ENCODE measurements around the gene CALCOCO2. TPM values are rescaled to one million over a fixed set of nuclear protein-coding genes. Genes with fewer than 3 reads are reported as not detected.
"Not testable (repeated sequence)": the region's sequence is repeated elsewhere in the genome, so short reads cannot be mapped to it uniquely, and the experiment has no call there.

CALCOCO2 gene
- total RNA-seq, 2 experiments from 2014 or later, result 65.1 to 72.1 TPM

DNA sequence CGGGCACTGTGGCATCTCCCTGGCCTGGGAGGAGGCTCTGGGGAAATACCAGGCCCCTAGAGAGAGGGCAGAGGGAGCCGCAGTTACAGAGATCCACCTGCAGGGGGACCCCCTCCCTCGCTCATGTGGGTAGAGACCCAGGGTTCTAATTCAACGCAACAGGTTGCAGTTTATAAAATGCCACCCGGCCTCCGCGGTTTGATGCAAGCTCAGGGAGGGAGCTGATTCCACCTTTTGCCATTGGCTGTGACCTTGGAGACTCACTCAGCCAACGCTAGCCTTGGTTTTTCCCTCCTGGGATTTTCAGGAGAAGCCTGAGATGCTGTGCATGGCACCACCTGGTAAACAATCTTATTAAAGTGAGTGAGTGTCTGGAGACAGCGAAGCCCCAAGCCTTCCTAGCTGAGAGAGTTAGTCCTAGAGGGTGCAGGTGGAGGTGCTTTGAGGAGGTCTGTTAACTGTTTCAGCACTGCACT, 25.9 kb upstream of the CALCOCO2 start:
- H3K4me1 Mint-ChIP-seq (ENCODE audit: low read depth), result no peaks in the 10 kb centered on the region

DNA sequence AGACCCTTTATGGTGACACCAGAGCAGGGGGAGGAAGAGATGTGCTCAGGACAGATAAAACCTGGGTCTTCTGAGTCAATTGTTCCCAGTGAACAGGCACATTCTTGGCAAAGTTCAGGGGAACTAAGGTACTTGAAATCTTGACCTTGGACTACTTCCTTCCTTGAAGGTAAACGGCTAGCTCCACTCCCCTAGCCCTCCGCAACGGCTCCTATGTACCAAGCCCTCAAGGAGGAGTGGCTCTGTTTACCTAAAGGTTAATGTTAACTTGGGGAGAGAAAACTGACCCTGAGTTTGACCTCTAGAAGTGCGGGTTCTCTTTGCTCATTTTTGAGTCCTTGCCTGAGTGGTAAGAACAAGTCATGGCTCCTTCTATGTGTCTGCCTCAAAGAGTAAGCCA, 21.7 kb upstream of the CALCOCO2 start:
- POLR2A ChIA-PET, result no interaction called here
- DNase-seq, result no peak
- intact Hi-C loops (cut with micrococcal nuclease), result no loop called here

More for the DNA sequence above, 25.9 kb upstream of the CALCOCO2 start:
- Mint-ChIP-seq H3K27ac (no peak overlapping the region), H3K4me3 (no peak overlapping the region), H3K9me3 (no peaks in the 10 kb centered on the region), H3K36me3 (no peaks in the 10 kb centered on the region), H3K27me3 (peaks cover 10% of the 10 kb centered on the region)
- intact Hi-C loops (cut with micrococcal nuclease), result loop anchor here (1.0 kb wide), 2 partner anchors 74 to 227 kb away; no protein-coding TSS in a partner anchor
- peak; percentile 76 for DNase-seq
- ChIA-PET CTCF (interaction anchor here (0.6 to 18.4 kb wide), 24 partner anchors 8 to 1054 kb away, joined by 3 to 614 read pairs (median 4); partner anchors contain the start of gene ATP5MC1), POLR2A (no interaction called here)

DNA sequence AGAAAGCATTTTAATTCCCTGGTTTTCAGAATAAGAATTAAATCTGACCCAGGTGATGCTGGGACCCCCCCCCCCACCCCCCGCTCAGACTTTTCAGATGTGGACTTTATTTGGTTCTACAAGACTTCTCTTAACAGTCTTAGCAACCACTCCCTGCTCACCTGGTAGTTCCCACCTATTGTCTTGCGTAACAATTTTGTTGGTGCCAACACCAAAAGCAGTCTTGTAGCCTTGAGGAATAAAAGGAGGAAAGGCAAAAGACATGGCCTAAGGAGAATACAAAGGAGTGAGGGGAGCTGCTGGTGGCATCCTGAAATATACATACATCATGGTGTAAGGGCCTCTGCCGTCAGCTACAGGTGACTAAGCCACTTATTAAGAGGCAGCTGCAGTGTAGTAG, 18.8 kb upstream of the CALCOCO2 start:
- Mint-ChIP-seq H3K27ac (no peak overlapping the region), H3K4me3 (no peak overlapping the region), H3K36me3 (no peaks in the 10 kb centered on the region), H3K4me1 (ENCODE audit: low read depth) (peaks cover 13% of the 10 kb centered on the region), H3K9me3 (no peaks in the 10 kb centered on the region), H3K27me3 (peaks cover 30% of the 10 kb centered on the region)
- intact Hi-C loops (cut with micrococcal nuclease), result no loop called here
- ChIA-PET POLR2A (interaction anchor here (0.5 kb wide), 1 partner anchor 209 kb away, joined by 4 read pairs; no protein-coding TSS in a partner anchor), CTCF (interaction anchor here (0.6 to 18.4 kb wide), 6 partner anchors 8 to 134 kb away, joined by 3 to 614 read pairs (median 7); no protein-coding TSS in a partner anchor)
- no peak for DNase-seq

More for the DNA sequence above, 21.7 kb upstream of the CALCOCO2 start:
- no peak overlapping the region for H3K4me3 Mint-ChIP-seq
- peaks cover 8% of the 10 kb centered on the region for H3K27me3 Mint-ChIP-seq
- no peaks in the 10 kb centered on the region for H3K4me1 Mint-ChIP-seq (ENCODE audit: low read depth)
- H3K36me3 Mint-ChIP-seq, result no peaks in the 10 kb centered on the region
- H3K9me3 Mint-ChIP-seq, result no peaks in the 10 kb centered on the region
- H3K27ac Mint-ChIP-seq, result no peak overlapping the region
- CTCF ChIA-PET, result interaction anchor here (18.4 kb wide), 1 partner anchor 72 kb away, joined by 614 read pairs; no protein-coding TSS in a partner anchor

DNA sequence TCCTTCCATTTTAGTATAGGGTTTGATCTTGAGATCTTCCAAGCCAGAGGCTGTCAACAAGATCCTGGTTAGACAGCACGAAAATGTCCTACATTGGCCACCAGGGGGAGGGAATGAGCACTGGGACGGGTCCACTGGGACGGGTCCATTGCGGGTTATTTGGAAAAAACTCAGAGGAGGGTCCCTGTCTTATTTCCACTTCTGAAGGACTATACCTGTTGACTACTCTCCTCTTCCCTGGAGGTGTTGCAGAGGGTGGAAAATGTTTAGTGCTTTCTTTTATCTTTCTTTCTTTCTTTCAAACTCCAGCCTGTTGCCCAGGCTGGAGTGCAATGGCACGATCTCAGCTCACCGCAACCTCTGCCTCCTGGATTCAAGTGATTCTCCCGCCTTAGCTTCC, 16.3 kb upstream of the CALCOCO2 start:
- no peak overlapping the region for H3K27ac Mint-ChIP-seq
- no peaks in the 10 kb centered on the region for H3K9me3 Mint-ChIP-seq
- H3K4me3 Mint-ChIP-seq, result no peak overlapping the region
- ChIA-PET CTCF (interaction anchor here (0.7 to 18.4 kb wide), 15 partner anchors 10 to 662 kb away, joined by 3 to 614 read pairs (median 6); partner anchors contain the start of genes ATP5MC1 and CALCOCO2), POLR2A (interaction anchor here (1.2 kb wide), 1 partner anchor 65 kb away, joined by 3 read pairs; no protein-coding TSS in a partner anchor)
- peaks cover 41% of the 10 kb centered on the region for H3K27me3 Mint-ChIP-seq
- intact Hi-C loops (cut with micrococcal nuclease), result loop anchor here (1.0 kb wide), 1 partner anchor 65 kb away; no protein-coding TSS in a partner anchor
- peaks cover 17% of the 10 kb centered on the region for H3K4me1 Mint-ChIP-seq (ENCODE audit: low read depth)
- no peaks in the 10 kb centered on the region for H3K36me3 Mint-ChIP-seq
- peak; percentile 65 for DNase-seq

GRCh38 chr17:48815311-48815710, 15.5 kb upstream of the CALCOCO2 start:
- intact Hi-C loops (cut with micrococcal nuclease), result no loop called here
- Mint-ChIP-seq H3K4me1 (ENCODE audit: low read depth) (peaks cover 17% of the 10 kb centered on the region), H3K9me3 (no peaks in the 10 kb centered on the region), H3K4me3 (no peak overlapping the region), H3K27me3 (peaks cover 41% of the 10 kb centered on the region), H3K27ac (no peak overlapping the region), H3K36me3 (no peaks in the 10 kb centered on the region)
- no peak for DNase-seq
- POLR2A ChIA-PET, result no interaction called here
- CTCF ChIA-PET, result interaction anchor here (0.6 to 18.4 kb wide), 12 partner anchors 10 to 214 kb away, joined by 3 to 614 read pairs (median 6); partner anchors contain the start of gene ATP5MC1

GRCh38 chr17:48816438-48816773, 14.4 kb upstream of the CALCOCO2 start:
- POLR2A ChIA-PET, result no interaction called here
- H3K27ac Mint-ChIP-seq, result no peak overlapping the region
- no peaks in the 10 kb centered on the region for H3K9me3 Mint-ChIP-seq
- intact Hi-C loops (cut with micrococcal nuclease), result loop anchor here (2.0 kb wide), 1 partner anchor 24 kb away; no protein-coding TSS in a partner anchor
- H3K36me3 Mint-ChIP-seq, result no peaks in the 10 kb centered on the region
- peak overlapping the region; percentile 60 for H3K4me3 Mint-ChIP-seq
- H3K27me3 Mint-ChIP-seq, result peaks cover 44% of the 10 kb centered on the region
- no peak for DNase-seq
- CTCF ChIA-PET, result interaction anchor here (1.1 to 18.4 kb wide), 8 partner anchors 11 to 138 kb away, joined by 3 to 614 read pairs (median 6); no protein-coding TSS in a partner anchor
- peaks cover 17% of the 10 kb centered on the region for H3K4me1 Mint-ChIP-seq (ENCODE audit: low read depth)

- ChIA-PET CTCF (interaction anchor here (1.1 to 18.4 kb wide), 4 partner anchors 64 to 102 kb away, joined by 4 to 614 read pairs (median 8); no protein-coding TSS in a partner anchor), POLR2A (no interaction called here)
- H3K27ac Mint-ChIP-seq, result no peak within 1 kb of the TSS
- H3K9me3 Mint-ChIP-seq, result no peaks in the 10 kb centered on the region
- intact Hi-C loops (cut with micrococcal nuclease), result loop anchor here (2.0 kb wide), 1 partner anchor 24 kb away; no protein-coding TSS in a partner anchor
- no peaks in the 10 kb centered on the region for H3K36me3 Mint-ChIP-seq
- H3K4me1 Mint-ChIP-seq (ENCODE audit: low read depth), result peaks cover 17% of the 10 kb centered on the region
- peaks cover 44% of the 10 kb centered on the region for H3K27me3 Mint-ChIP-seq
- H3K4me3 Mint-ChIP-seq, result peak within 1 kb of the TSS; percentile 60
- peak; percentile 82 for DNase-seq
Observed at GRCh38 chr17:48816774-48817590, 13.9 kb upstream of the CALCOCO2 start, which contains the start of gene TTLL6. TSS of gene TTLL6 (minus strand) at chr17:48817229. CDS start at chr17:48817072, 157 bp downstream.

- ChIA-PET POLR2A (no interaction called here), CTCF (interaction anchor here (18.4 kb wide), 1 partner anchor 63 kb away, joined by 614 read pairs; no protein-coding TSS in a partner anchor)
- H3K4me1 Mint-ChIP-seq (ENCODE audit: low read depth), result peaks cover 17% of the 10 kb centered on the region
- peaks cover 43% of the 10 kb centered on the region for H3K27me3 Mint-ChIP-seq
- H3K9me3 Mint-ChIP-seq, result no peaks in the 10 kb centered on the region
- H3K27ac Mint-ChIP-seq, result no peak overlapping the region
- DNase-seq, result no peak
- H3K4me3 Mint-ChIP-seq, result no peak overlapping the region
- intact Hi-C loops (cut with micrococcal nuclease), result no loop called here
- no peaks in the 10 kb centered on the region for H3K36me3 Mint-ChIP-seq
Observed at GRCh38 chr17:48818361-48818841, 12.4 kb upstream of the CALCOCO2 start.

GRCh38 chr17:48819466-48819865, 11.4 kb upstream of the CALCOCO2 start:
- ChIA-PET CTCF (interaction anchor here (18.4 kb wide), 1 partner anchor 62 kb away, joined by 614 read pairs; no protein-coding TSS in a partner anchor), POLR2A (no interaction called here)
- H3K4me1 Mint-ChIP-seq (ENCODE audit: low read depth), result peaks cover 17% of the 10 kb centered on the region
- intact Hi-C loops (cut with micrococcal nuclease), result no loop called here
- no peaks in the 10 kb centered on the region for H3K9me3 Mint-ChIP-seq
- no peak overlapping the region for H3K27ac Mint-ChIP-seq
- no peak overlapping the region for H3K4me3 Mint-ChIP-seq
- peaks cover 37% of the 10 kb centered on the region for H3K27me3 Mint-ChIP-seq
- no peak for DNase-seq
- H3K36me3 Mint-ChIP-seq, result no peaks in the 10 kb centered on the region

- H3K9me3 Mint-ChIP-seq, H3K4me3 Mint-ChIP-seq: not testable (repeated sequence)
Observed at GRCh38 chr17:48820936-48821335, 9.9 kb upstream of the CALCOCO2 start.

DNA sequence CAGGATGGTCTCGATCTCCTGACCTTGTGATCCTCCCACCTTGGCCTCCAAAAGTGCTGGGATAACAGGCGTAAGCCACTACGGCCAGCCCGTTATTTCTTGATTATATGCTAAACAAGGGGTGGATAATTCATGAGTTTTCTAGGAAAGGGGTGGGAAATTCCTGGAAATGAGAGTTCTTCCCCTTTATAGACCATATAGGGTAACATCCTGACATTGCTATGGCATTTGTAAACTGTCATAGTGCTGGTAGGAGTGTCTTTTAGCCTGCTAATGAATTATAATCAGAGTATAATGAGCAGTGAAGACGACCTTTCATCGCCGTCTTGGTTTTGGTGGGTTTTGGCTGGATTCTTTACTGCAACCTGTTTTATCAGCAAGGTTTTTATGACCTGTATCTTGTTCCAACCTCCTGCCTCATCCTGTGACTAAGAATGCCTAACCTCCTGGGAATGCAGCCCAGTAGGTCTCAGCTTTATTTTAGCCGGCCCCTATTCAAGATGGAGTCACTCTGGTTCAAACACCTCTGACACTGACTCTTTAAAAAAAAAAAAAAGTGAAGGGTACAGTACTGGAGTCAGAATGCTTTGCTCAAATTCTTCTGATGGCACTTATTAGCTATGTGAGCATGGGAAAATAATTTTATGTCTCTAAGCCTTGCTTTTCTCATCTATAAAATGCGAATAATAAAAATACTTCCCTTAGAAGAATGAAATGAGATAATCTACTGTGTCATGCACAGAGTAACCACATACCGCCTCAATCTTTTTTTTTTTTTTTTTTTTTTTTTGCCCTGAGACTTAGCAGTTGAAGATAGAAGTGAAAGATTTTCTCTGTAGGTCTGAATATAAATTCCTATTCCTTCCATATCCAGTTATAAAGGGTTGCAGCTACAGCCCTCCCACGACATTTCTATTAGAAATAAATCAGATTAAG, 5.1 kb upstream of the CALCOCO2 start:
- H3K4me1 Mint-ChIP-seq (ENCODE audit: low read depth), result peaks cover 5% of the 10 kb centered on the region
- POLR2A ChIA-PET, result no interaction called here
- CTCF ChIA-PET, result interaction anchor here (0.6 kb wide), 1 partner anchor 90 kb away, joined by 3 read pairs; no protein-coding TSS in a partner anchor

More at GRCh38 chr17:48820936-48821335, 9.9 kb upstream of the CALCOCO2 start:
- H3K36me3 Mint-ChIP-seq; H3K27ac Mint-ChIP-seq; DNase-seq; intact Hi-C loops (cut with micrococcal nuclease): not testable (repeated sequence)
- ChIA-PET CTCF (interaction anchor here (1.8 to 2.7 kb wide), 2 partner anchors 58 to 64 kb away, joined by 6 to 14 read pairs; no protein-coding TSS in a partner anchor), POLR2A (interaction anchor here (0.6 to 1.3 kb wide), 4 partner anchors 15 to 521 kb away, joined by 3 to 4 read pairs (median 3); no protein-coding TSS in a partner anchor)
- peaks cover 12% of the 10 kb centered on the region for H3K4me1 Mint-ChIP-seq (ENCODE audit: low read depth)
- H3K27me3 Mint-ChIP-seq, result peaks cover 24% of the 10 kb centered on the region

More for the DNA sequence above, 5.1 kb upstream of the CALCOCO2 start:
- Mint-ChIP-seq H3K27ac (no peak overlapping the region), H3K27me3 (peaks cover 6% of the 10 kb centered on the region), H3K36me3 (no peaks in the 10 kb centered on the region), H3K4me3 (no peak overlapping the region), H3K9me3 (no peaks in the 10 kb centered on the region)
- intact Hi-C loops (cut with micrococcal nuclease), result no loop called here
- no peak for DNase-seq

All from activated CD4-positive, alpha-beta memory T cell treated with anti-CD3 and anti-CD28 coated beads for 36 hours (primary cell).